NT2/D1 (cell line): ENCODE measurements around the gene RUNX1.

ENCODE experiments used
- DNase-seq: peaks from one replicate; pipeline ENCODE4 v3.0.0-alpha.2; 2011; ENCODE audit warnings: low read depth, low spot score
- H3K27me3 ChIP-seq: 2 replicates; pipeline ENCODE4 v1.6.0; 2011; ENCODE audit warnings: mild to moderate bottlenecking; ENCODE audit not compliant: insufficient read length, insufficient read depth
- H3K36me3 ChIP-seq: 2 replicates; pipeline ENCODE4 v1.6.1; 2011; ENCODE audit warnings: mild to moderate bottlenecking, low read length, mixed read lengths; ENCODE audit not compliant: insufficient read depth, insufficient read length
- H3K4me1 ChIP-seq: 2 replicates; pipeline ENCODE4 v1.5.1; 2011; ENCODE audit not compliant: insufficient read depth, insufficient read length
- H3K4me3 ChIP-seq: 2 replicates; pipeline ENCODE4 v1.5.1; 2011; ENCODE audit warnings: low read depth; ENCODE audit not compliant: insufficient read length
- H3K9ac ChIP-seq: 2 replicates; pipeline ENCODE4 v1.6.0; 2011; ENCODE audit warnings: low read depth; ENCODE audit not compliant: insufficient read length
- H3K9me3 ChIP-seq: 2 replicates; pipeline ENCODE4 v1.5.1; 2011; ENCODE audit warnings: mild to moderate bottlenecking, low read length; ENCODE audit not compliant: insufficient read depth
- SUZ12 ChIP-seq: IDR thresholded peaks from 2 replicates; pipeline ENCODE4 v1.6.1; 2011; ENCODE audit not compliant: insufficient read length, insufficient read depth; ENCODE audit errors: extremely low read depth
- YY1 ChIP-seq: IDR thresholded peaks from 2 replicates; pipeline ENCODE4 v1.6.1; 2011; ENCODE audit not compliant: insufficient read length, insufficient read depth
- ZNF274 ChIP-seq: IDR thresholded peaks from 2 replicates; pipeline ENCODE4 v1.6.1; 2011; ENCODE audit warnings: mild to moderate bottlenecking, low read depth, low read length

Gene RUNX1

DNA sequence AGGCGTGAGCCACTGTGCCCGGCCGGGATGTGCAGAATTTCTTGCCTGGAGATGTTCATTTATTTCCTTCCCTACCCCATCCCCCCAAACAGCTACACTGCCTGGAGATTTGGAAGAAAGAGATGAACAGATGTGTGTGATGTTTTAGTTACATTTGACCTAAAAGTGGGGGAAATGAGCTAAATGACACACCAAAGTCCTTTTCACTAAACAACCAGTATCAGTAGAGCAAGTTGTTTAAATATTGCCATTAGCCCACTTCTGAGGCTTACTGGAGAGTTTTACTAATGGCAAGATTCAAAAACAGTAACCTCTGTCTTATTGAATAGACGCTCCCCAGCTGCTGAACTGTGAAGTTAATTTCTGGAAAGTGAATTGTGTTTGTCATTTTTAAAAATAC, 100.1 kb downstream of the RUNX1 start:
- TF ChIP-seq SUZ12 (no peak), ZNF274 (no peak), YY1 (no peak)
- no peaks in the 10 kb centered on the region for H3K36me3 ChIP-seq
- no peaks in the 10 kb centered on the region for H3K27me3 ChIP-seq
- H3K9ac ChIP-seq, result no peak overlapping the region
- no peaks in the 10 kb centered on the region for H3K4me1 ChIP-seq
- no peak for DNase-seq
- H3K4me3 ChIP-seq, result no peak overlapping the region
- no peaks in the 10 kb centered on the region for H3K9me3 ChIP-seq

- Histone ChIP-seq H3K9me3 (no peaks in the 10 kb centered on the region), H3K9ac (no peak overlapping the region), H3K36me3 (no peaks in the 10 kb centered on the region)
Observed at GRCh38 chr21:34948157-34948556, 100.9 kb downstream of the RUNX1 start.

GRCh38 chr21:34946916-34947534, 102.1 kb downstream of the RUNX1 start:
- TF ChIP-seq SUZ12 (no peak), ZNF274 (no peak), YY1 (no peak)
- H3K36me3 ChIP-seq, result no peaks in the 10 kb centered on the region
- no peaks in the 10 kb centered on the region for H3K27me3 ChIP-seq
- no peak overlapping the region for H3K4me3 ChIP-seq
- no peak overlapping the region for H3K9ac ChIP-seq
- no peaks in the 10 kb centered on the region for H3K9me3 ChIP-seq
- no peaks in the 10 kb centered on the region for H3K4me1 ChIP-seq
- no peak for DNase-seq

More at GRCh38 chr21:34948157-34948556, 100.9 kb downstream of the RUNX1 start:
- Histone ChIP-seq H3K27me3 (no peaks in the 10 kb centered on the region), H3K4me3 (no peak overlapping the region), H3K4me1 (no peaks in the 10 kb centered on the region)
- no peak for DNase-seq
- no peak for TF ChIP-seq ZNF274
- no peak for TF ChIP-seq SUZ12
- no peak for TF ChIP-seq YY1

DNA sequence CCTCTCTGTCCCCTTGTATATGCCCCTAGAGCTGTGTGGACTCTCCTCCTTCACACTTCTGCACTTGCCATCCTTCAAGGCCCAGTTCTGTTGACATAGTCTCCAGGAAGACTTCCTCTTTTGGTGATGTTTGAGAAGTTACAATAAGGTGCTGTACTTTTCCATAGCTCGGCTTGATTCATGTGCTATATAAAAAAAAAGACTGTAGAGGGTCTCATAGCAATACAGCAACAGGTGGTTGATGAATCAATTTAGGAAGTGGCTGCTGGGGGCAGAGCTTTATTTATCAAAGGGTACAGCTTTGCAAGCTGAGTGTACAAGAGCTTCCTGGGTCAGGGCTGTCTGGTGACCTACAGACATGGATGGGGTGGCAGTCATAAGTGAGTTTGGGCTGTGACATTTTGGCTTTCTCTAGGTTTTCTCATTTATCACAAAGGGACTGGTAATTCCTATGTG, 102.7 kb downstream of the RUNX1 start:
- no peak for TF ChIP-seq SUZ12
- no peak for TF ChIP-seq ZNF274
- no peak for TF ChIP-seq YY1
- no peak for DNase-seq
- H3K27me3 ChIP-seq, result no peaks in the 10 kb centered on the region

GRCh38 chr21:34945288-34945687, 103.8 kb downstream of the RUNX1 start:
- no peaks in the 10 kb centered on the region for H3K36me3 ChIP-seq
- TF ChIP-seq YY1 (no peak), SUZ12 (no peak), ZNF274 (no peak)
- no peaks in the 10 kb centered on the region for H3K9me3 ChIP-seq
- H3K4me1 ChIP-seq, result no peaks in the 10 kb centered on the region
- H3K9ac ChIP-seq, result no peak overlapping the region
- no peaks in the 10 kb centered on the region for H3K27me3 ChIP-seq
- no peak overlapping the region for H3K4me3 ChIP-seq
- DNase-seq, result no peak

More for the DNA sequence above, 102.7 kb downstream of the RUNX1 start:
- Histone ChIP-seq H3K4me1 (no peaks in the 10 kb centered on the region), H3K9ac (no peak overlapping the region), H3K36me3 (no peaks in the 10 kb centered on the region), H3K9me3 (no peaks in the 10 kb centered on the region), H3K4me3 (no peak overlapping the region)

- Histone ChIP-seq H3K9ac (no peak overlapping the region), H3K4me1 (no peaks in the 10 kb centered on the region), H3K4me3 (no peak overlapping the region), H3K9me3 (no peaks in the 10 kb centered on the region), H3K36me3 (no peaks in the 10 kb centered on the region), H3K27me3 (no peaks in the 10 kb centered on the region)
- TF ChIP-seq YY1, result no peak
- TF ChIP-seq ZNF274, result no peak
- no peak for TF ChIP-seq SUZ12
- no peak for DNase-seq
Observed at GRCh38 chr21:34944015-34944755, 104.9 kb downstream of the RUNX1 start.

DNA sequence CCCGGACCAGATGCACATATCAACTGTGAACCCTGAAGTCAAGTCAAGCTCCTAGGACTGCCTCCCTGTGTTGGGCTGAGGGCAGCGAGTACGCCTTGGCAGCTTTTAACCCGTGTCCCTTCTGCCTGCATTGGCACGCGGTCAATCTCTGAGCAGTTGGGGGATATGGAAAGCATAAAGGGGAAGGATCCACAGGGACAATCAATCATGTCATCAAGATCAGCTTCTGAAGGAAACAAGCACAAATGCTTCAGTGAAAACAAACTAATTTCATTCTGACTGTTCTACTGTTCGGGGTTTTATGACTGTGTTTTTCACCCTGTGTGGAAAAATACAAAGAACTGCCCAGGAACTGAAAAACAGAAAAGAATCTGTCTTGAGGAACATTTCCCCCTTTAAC, 106.2 kb downstream of the RUNX1 start:
- TF ChIP-seq ZNF274, result no peak
- no peak for TF ChIP-seq SUZ12
- TF ChIP-seq YY1, result no peak
- DNase-seq, result no peak
- no peaks in the 10 kb centered on the region for H3K36me3 ChIP-seq
- no peaks in the 10 kb centered on the region for H3K9me3 ChIP-seq
- no peak overlapping the region for H3K4me3 ChIP-seq
- H3K4me1 ChIP-seq, result no peaks in the 10 kb centered on the region
- H3K9ac ChIP-seq, result no peak overlapping the region
- H3K27me3 ChIP-seq, result no peaks in the 10 kb centered on the region
